HCT116 (cell line): Measurements from ENCODE around the gene PIEZO2.

ENCODE experiments used
- CEBPB ChIP-seq: IDR thresholded peaks from 2 replicates; pipeline ENCODE4 v1.6.1; 2012; ENCODE audit warnings: low read depth
- EGR1 ChIP-seq: IDR thresholded peaks from 2 replicates; pipeline ENCODE4 v1.6.1; 2012; ENCODE audit warnings: low read depth
- EZH2 ChIP-seq: fragments of 200-600 bp; sonication (generic); IDR thresholded peaks from 2 replicates; pipeline ENCODE4 v1.6.1; 2017; ENCODE audit warnings: antibody characterized with exemption, mixed run types
- EZH2phosphoT487 ChIP-seq: fragments of 200-600 bp; IDR thresholded peaks from 2 replicates; pipeline ENCODE4 v1.6.1; 2018; ENCODE audit warnings: antibody characterized with exemption, borderline replicate concordance
- POLR2A ChIP-seq: IDR thresholded peaks from 2 replicates; pipeline ENCODE4 v1.7.0; 2011; ENCODE audit warnings: borderline replicate concordance; ENCODE audit not compliant: insufficient read depth, insufficient read length; ENCODE audit errors: extremely low read depth
- POLR2AphosphoS5 ChIP-seq: IDR thresholded peaks from 2 replicates; pipeline ENCODE4 v1.6.1; 2011; ENCODE audit warnings: mild to moderate bottlenecking, low read depth, low read length, moderate library complexity
- RAD21 ChIP-seq: IDR thresholded peaks from 2 replicates; pipeline ENCODE4 v1.6.1; 2012; ENCODE audit warnings: low read depth, mild to moderate bottlenecking
- SIN3A ChIP-seq: IDR thresholded peaks from 2 replicates; pipeline ENCODE4 v1.6.1; 2012; ENCODE audit warnings: low read depth
- SP1 ChIP-seq: IDR thresholded peaks from 2 replicates; pipeline ENCODE4 v1.6.1; 2012; ENCODE audit warnings: low read depth
- YY1 ChIP-seq: IDR thresholded peaks from 2 replicates; pipeline ENCODE4 v1.6.1; 2011; ENCODE audit warnings: low read length, low read depth, moderate library complexity, mild to moderate bottlenecking; ENCODE audit not compliant: insufficient replicate concordance; ENCODE audit errors: extremely low read depth
- ZNF274 ChIP-seq: fragments of 200-500 bp; sonication (Bioruptor generic); IDR thresholded peaks from 2 replicates; pipeline ENCODE4 v1.6.1; 2014; ENCODE audit warnings: mild to moderate bottlenecking, low read depth, low read length, inconsistent platforms
- TF ChIP-seq, protein P1 (sequence below), 3 experiments: fragments of 200-600 bp in 1 of 3; sonication (generic) in 1 of 3; IDR thresholded peaks in 2 of 3; conservative IDR thresholded peaks in 1 of 3; 2 replicates each; pipeline ENCODE4 v1.5.1; 2012 to 2017; ENCODE audit warnings: low read depth in 2 of 3, low read length in 2 of 3, antibody characterized with exemption in 1 of 3, borderline replicate concordance in 1 of 3, control low read depth in 1 of 3, mild to moderate bottlenecking in 1 of 3, mixed read lengths in 1 of 3, mixed run types in 1 of 3, moderate library complexity in 1 of 3; ENCODE audit not compliant: insufficient read depth in 1 of 3
- TF ChIP-seq, protein P2 (sequence below): IDR thresholded peaks from 2 replicates; pipeline ENCODE4 v1.6.1; 2012; ENCODE audit warnings: low read depth

GRCh38 chr18:11037533-11038240 lies 111.7 kb downstream of the PIEZO2 start:
- TF ChIP-seq ZNF274 (no peak), YY1 (no peak), POLR2A (no peak), SIN3A (no peak), EGR1 (no peak), RAD21 (no peak), SP1 (no peak), CEBPB (no peak), EZH2 (no peak), POLR2AphosphoS5 (no peak), EZH2phosphoT487 (no peak)
- TF ChIP-seq, protein P1, sequence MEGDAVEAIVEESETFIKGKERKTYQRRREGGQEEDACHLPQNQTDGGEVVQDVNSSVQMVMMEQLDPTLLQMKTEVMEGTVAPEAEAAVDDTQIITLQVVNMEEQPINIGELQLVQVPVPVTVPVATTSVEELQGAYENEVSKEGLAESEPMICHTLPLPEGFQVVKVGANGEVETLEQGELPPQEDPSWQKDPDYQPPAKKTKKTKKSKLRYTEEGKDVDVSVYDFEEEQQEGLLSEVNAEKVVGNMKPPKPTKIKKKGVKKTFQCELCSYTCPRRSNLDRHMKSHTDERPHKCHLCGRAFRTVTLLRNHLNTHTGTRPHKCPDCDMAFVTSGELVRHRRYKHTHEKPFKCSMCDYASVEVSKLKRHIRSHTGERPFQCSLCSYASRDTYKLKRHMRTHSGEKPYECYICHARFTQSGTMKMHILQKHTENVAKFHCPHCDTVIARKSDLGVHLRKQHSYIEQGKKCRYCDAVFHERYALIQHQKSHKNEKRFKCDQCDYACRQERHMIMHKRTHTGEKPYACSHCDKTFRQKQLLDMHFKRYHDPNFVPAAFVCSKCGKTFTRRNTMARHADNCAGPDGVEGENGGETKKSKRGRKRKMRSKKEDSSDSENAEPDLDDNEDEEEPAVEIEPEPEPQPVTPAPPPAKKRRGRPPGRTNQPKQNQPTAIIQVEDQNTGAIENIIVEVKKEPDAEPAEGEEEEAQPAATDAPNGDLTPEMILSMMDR (IDR thresholded peaks at IDR 0.05 in 2 of 3, conservative IDR thresholded peaks at IDR 0.05 in 1 of 3; ENCODE audit: borderline replicate concordance in 1 of 3, insufficient read depth in 1 of 3, low read depth in 2 of 3, low read length in 2 of 3), result no peak
- TF ChIP-seq, protein P2, sequence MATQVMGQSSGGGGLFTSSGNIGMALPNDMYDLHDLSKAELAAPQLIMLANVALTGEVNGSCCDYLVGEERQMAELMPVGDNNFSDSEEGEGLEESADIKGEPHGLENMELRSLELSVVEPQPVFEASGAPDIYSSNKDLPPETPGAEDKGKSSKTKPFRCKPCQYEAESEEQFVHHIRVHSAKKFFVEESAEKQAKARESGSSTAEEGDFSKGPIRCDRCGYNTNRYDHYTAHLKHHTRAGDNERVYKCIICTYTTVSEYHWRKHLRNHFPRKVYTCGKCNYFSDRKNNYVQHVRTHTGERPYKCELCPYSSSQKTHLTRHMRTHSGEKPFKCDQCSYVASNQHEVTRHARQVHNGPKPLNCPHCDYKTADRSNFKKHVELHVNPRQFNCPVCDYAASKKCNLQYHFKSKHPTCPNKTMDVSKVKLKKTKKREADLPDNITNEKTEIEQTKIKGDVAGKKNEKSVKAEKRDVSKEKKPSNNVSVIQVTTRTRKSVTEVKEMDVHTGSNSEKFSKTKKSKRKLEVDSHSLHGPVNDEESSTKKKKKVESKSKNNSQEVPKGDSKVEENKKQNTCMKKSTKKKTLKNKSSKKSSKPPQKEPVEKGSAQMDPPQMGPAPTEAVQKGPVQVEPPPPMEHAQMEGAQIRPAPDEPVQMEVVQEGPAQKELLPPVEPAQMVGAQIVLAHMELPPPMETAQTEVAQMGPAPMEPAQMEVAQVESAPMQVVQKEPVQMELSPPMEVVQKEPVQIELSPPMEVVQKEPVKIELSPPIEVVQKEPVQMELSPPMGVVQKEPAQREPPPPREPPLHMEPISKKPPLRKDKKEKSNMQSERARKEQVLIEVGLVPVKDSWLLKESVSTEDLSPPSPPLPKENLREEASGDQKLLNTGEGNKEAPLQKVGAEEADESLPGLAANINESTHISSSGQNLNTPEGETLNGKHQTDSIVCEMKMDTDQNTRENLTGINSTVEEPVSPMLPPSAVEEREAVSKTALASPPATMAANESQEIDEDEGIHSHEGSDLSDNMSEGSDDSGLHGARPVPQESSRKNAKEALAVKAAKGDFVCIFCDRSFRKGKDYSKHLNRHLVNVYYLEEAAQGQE, result no peak
